Stomach smooth muscle (tissue), 2 donors: ENCODE results near the gene SLC1A7.

Experiments
- H3K27ac ChIP-seq: one replicate; pipeline ENCODE4 v1.7.0; 2013; ENCODE audit warnings: mild to moderate bottlenecking, low read length, inconsistent platforms
- H3K27me3 ChIP-seq, 2 donors: one replicate each; pipeline ENCODE4 v1.7.0; 2013; ENCODE audit warnings: low read length in 2 of 2; ENCODE audit not compliant: insufficient read depth in 2 of 2, control insufficient read depth in 1 of 2
- H3K36me3 ChIP-seq, 2 donors: one replicate each; pipeline ENCODE4 v1.7.0; 2013; ENCODE audit warnings: low read length in 2 of 2; ENCODE audit not compliant: control insufficient read depth in 2 of 2, insufficient read depth in 2 of 2
- H3K4me1 ChIP-seq: one replicate; pipeline ENCODE4 v1.7.0; 2013; ENCODE audit warnings: low read length; ENCODE audit not compliant: control insufficient read depth, insufficient read depth
- H3K4me3 ChIP-seq, 2 donors: one replicate each; pipeline ENCODE4 v1.7.0; 2013; ENCODE audit warnings: low read length in 2 of 2
- H3K9ac ChIP-seq, 2 donors: one replicate each; pipeline ENCODE4 v1.7.0; 2013; ENCODE audit warnings: low read length in 2 of 2, mild to moderate bottlenecking in 1 of 2
- H3K9me3 ChIP-seq, 2 donors: one replicate each; pipeline ENCODE4 v1.7.0; 2013; ENCODE audit warnings: low read length in 2 of 2; ENCODE audit not compliant: control insufficient read depth in 2 of 2
- donor health status: healthy.
- donor health status: Pancreatic carcinoma.

SLC1A7 gene

DNA sequence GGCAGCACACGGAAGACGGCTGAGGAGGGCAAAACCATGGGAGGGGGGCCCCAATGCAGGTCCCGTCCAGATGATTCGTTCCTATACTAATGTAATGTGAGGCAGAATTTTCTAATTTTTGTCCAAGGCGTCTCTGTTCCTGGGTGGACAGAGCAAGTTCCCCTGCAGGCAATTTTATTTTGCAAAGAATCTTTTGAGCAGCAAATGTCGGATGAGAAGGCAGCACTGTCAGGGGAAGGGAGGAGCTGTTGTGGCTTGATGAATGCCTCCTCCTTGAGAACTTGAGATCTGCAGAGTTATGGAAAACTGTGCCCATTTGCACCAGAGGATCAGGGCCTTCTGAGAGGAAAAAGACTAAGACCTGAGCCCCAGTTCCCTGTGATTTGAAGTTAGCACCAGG is 17.3 kb downstream of the SLC1A7 start:
- H3K9me3 ChIP-seq: no peaks in the 10 kb centered on the region
- no peaks in the 10 kb centered on the region for H3K36me3 ChIP-seq
- H3K4me3 ChIP-seq: no peak overlapping the region
- H3K4me1 ChIP-seq: peaks cover 66% of the 10 kb centered on the region
- no peaks in the 10 kb centered on the region for H3K27me3 ChIP-seq
- H3K9ac ChIP-seq: no peak overlapping the region
- peak overlapping the region; percentile 78 for H3K27ac ChIP-seq

DNA sequence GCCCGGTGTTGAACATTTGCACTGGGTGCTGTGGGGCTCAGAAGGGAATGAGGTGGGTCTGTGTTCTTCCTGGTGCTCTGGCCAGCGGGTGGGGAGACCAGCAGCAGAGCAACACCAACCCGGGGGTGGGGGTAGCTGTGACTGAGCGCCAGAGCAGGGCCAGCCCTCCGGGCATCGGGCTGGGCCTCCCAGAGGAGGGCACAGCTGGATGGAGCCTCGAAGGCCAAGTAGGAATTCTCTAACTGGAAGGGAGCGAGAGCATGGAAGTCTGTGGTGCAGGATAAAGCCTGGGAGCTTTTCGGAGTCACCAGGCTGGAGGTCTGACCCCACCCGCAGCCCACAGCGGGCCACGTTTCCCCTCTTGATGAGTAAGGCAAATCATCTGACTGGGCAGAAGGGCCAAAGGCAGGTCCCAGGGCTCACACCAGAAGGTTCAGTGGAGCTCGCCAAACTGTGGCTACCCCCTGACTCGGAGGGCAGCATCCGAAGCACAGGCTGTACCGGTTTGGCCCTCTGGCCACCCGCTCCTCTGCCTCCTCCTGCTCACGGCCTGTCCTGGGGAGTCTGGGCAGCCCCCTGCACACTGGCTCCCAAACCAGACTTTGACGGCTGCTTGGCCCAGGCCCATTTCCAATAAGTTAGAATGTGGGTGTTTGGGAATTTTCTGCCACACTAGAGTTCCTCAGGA is 18.8 kb downstream of the SLC1A7 start:
- peak overlapping the region in 1 of 2 donors; percentile 8 for H3K4me3 ChIP-seq
- H3K27ac ChIP-seq: peak overlapping the region; percentile 78
- H3K9me3 ChIP-seq: no peaks in the 10 kb centered on the region
- H3K27me3 ChIP-seq: no peaks in the 10 kb centered on the region
- H3K9ac ChIP-seq: peak overlapping the region in 1 of 2 donors; percentile 6
- H3K36me3 ChIP-seq: no peaks in the 10 kb centered on the region
- peaks cover 62% of the 10 kb centered on the region for H3K4me1 ChIP-seq

DNA sequence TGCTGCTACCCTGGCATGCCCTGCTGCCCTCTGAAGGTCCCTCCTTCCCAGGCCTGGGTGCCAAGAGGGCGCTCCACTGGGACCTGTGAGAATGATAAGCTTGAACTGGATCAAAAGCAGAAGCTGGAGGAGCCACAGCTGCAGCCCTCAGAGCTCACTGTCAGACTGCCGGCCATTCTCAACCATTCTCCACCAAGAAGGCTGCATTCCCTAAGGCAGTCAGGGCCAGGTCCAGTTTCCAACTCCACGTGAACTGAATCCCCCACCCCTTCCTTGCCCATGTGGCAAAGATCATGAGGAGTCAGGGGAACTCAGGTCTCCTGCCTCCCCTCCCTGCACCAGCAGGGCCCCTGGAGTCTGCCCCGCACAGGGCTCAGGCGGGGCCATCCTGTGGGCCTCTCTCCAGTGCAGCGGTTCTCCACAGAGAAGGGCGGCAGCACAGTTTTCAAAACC is 19.5 kb downstream of the SLC1A7 start:
- Histone ChIP-seq H3K9me3 (no peaks in the 10 kb centered on the region), H3K36me3 (no peaks in the 10 kb centered on the region), H3K9ac (no peak overlapping the region), H3K4me3 (peak overlapping the region in 1 of 2 donors; percentile 8), H3K4me1 (peaks cover 62% of the 10 kb centered on the region), H3K27ac (peak overlapping the region; percentile 78), H3K27me3 (no peaks in the 10 kb centered on the region)

DNA sequence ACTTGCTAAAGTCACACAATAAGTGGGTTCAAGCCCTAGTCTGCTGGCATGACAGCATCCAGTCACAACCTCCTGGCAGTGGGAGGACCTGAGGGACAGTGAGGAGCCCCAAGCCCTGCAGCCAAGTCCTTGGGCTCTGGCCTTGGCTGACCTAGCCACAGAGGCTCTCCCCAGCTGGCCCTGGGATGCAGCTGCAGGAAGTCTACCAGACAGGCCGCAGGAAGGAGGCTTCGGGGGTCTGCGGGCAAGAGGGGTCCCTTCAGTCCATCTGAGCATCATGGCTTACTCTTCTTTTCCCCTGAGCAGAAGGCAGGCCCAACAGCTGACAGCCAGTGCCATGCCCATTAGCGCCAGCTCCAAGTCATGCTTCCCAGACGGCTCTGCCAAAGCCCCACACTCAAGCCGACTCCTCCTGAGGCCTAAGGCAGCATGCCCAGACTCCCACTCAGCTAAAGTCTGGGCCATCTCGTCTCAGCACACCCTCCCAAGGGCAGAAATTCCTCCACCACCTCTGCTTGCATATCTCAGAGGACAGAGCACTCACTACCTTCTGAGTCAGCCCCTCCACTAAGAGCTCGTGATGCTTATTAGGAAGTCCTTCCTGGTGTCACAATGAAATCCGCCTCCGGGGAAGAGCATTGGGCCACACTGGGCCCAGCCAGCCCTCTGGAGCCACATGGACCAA is 20.1 kb downstream of the SLC1A7 start:
- Histone ChIP-seq H3K27me3 (no peaks in the 10 kb centered on the region), H3K36me3 (no peaks in the 10 kb centered on the region), H3K9ac (peak overlapping the region in 1 of 2 donors; percentile 13), H3K4me3 (peak overlapping the region in 1 of 2 donors; percentile 8), H3K9me3 (no peaks in the 10 kb centered on the region), H3K4me1 (peaks cover 60% of the 10 kb centered on the region), H3K27ac (peak overlapping the region; percentile 78)

DNA sequence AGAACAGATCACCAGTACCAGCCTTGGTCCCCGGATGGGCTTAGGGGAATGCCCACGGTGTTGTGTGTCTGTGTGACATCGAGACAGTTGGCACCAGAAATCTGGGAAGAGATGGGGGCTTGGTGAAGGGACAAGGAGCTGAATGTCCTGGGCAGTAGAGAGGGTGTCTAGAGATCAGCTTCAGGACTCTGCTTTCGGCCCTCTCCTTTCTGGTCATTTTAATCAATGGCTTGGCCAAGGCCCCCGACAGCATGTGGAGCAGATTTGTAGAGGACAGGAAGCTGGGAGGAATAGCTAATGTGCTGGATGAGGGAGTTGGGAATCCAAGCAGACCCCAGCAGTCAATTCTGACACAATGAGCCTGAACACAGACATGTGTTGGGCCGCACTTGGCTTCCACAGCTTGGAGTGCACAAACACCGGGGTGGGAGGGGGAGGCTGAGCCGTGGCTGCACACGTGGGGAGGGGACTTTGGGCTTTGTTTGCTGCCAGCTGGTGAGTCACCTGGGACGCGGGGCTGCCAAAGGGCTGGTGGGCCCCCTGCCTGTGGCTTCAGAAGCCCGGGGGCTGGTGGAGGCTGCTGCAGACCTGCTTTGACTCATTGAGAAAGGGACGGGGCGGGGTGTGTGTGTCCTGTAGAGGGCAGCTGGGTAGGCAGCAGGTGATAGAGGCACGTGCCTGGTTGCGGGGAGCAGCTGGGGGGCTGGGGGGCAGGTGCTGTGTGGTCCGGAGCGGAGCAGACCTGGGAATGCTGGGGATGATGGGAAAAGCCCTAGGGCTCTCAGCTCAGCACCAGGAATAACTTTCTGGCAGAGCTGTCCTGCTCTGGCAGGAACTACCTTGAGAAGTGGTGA is 20.9 kb downstream of the SLC1A7 start:
- Histone ChIP-seq H3K4me1 (peaks cover 58% of the 10 kb centered on the region), H3K9me3 (no peaks in the 10 kb centered on the region), H3K4me3 (peak overlapping the region in 1 of 2 donors; percentile 8), H3K36me3 (no peaks in the 10 kb centered on the region), H3K9ac (peak overlapping the region in 1 of 2 donors; percentile 51), H3K27me3 (no peaks in the 10 kb centered on the region), H3K27ac (peak overlapping the region; percentile 78)

DNA sequence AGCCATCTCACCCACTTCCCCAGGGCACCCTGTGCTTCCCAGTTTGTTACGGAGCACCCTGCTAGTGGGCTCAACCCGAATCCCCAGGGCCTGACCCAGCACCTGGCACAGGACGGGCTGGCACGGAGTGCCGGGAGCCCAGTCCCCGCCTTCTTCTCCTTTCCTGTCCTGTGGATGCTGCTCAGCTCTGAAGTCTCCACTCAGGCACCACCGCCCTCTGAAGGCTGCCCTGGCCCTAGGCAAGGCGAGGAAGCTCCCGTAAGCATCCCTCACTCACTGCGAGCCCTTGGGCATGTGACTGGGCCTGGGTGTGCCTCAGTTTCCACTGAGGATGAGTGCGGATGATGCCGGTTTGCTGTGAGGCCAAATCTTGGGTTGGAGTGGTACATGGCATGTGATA is 21.8 kb downstream of the SLC1A7 start:
- Histone ChIP-seq H3K27me3 (no peaks in the 10 kb centered on the region), H3K4me1 (peaks cover 54% of the 10 kb centered on the region), H3K9me3 (no peaks in the 10 kb centered on the region), H3K36me3 (no peaks in the 10 kb centered on the region), H3K27ac (no peak overlapping the region), H3K4me3 (no peak overlapping the region), H3K9ac (no peak overlapping the region)

DNA sequence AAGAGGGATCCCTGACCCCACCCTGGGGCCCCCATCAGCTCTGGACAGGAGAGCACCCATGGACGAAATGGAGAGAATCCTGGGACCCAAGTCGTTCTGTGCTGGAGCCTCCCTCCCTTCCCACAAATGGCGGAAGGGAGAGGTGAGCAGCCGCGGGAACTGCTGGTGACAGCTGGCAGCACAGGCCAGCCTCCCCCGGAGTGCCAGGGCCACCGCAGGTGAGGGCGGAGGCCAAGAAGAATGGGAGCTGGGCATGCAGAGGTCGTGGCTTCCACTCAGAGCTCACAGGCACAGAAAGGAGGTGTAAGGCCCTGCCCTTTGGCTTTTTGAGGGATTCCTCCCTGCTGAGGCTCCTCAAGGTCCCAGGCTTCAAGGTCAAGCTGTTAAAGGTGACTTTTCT is 24.6 kb downstream of the SLC1A7 start:
- H3K27me3 ChIP-seq: no peaks in the 10 kb centered on the region
- H3K4me3 ChIP-seq: no peak overlapping the region
- no peaks in the 10 kb centered on the region for H3K9me3 ChIP-seq
- no peak overlapping the region for H3K9ac ChIP-seq
- H3K4me1 ChIP-seq: peaks cover 31% of the 10 kb centered on the region
- no peaks in the 10 kb centered on the region for H3K36me3 ChIP-seq
- H3K27ac ChIP-seq: no peak overlapping the region

DNA sequence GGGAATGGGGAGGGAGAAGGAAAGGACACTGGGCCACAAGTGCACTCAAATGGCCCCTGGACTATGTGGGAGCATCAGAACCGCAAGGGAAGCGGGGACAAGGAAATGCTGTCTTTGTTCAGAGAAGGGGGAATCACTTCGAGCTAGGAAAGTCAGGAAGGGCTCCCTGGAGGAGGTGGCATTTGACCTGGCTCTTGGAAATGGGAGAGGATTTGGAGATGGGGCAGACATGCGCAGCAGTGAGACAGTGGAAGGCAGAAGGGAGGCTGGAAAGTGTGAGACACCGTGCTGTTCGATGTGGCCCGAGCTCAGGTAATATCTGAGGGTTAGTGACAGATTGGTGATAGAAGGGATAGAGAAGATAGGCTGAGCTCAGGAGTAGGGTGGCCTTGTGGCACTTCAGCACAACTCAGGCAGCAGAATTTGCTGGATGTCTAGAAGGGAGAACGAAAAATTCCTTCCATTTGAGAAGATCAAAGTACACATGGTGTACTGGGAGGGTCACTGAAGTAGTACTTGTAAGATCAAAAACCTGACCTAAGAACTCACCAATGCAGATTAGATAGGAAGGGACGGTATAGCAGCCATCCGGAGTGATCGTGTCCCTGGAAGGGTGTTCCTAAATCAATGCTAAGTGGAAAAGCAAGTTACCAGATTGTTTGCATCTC is 25.4 kb downstream of the SLC1A7 start:
- Histone ChIP-seq H3K36me3 (no peaks in the 10 kb centered on the region), H3K4me3 (no peak overlapping the region), H3K9me3 (peaks cover 3 to 4% of the 10 kb centered on the region in 2 donors), H3K27me3 (no peaks in the 10 kb centered on the region), H3K27ac (no peak overlapping the region), H3K9ac (no peak overlapping the region), H3K4me1 (peaks cover 31% of the 10 kb centered on the region)

DNA sequence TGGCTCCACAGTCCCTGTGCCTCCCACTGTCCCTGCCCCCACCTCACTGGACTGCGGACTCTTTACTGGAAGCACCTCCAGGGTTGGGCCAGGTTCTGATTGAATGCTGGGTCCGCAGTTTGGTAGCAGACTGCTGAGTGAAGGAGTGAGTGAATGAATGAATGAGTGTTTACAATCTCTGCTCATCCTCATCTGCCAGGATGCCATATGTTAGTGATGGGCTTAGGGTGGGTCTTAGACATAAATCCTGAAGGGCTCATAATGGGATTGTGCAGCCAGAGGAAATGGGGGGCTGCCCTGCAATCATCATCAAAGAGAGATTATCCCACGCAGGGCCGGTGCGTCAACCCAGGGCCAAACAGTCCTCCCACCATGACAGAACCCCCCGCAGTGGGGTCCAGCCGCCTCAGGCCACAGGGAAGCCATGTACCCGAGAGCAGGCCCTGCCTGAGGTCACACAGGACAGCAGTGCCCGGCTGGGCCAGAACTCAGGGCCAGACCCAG is 26.1 kb downstream of the SLC1A7 start:
- no peaks in the 10 kb centered on the region for H3K27me3 ChIP-seq
- no peak overlapping the region for H3K4me3 ChIP-seq
- peaks cover 3 to 6% of the 10 kb centered on the region in 2 donors for H3K9me3 ChIP-seq
- no peak overlapping the region for H3K9ac ChIP-seq
- no peaks in the 10 kb centered on the region for H3K36me3 ChIP-seq
- peaks cover 28% of the 10 kb centered on the region for H3K4me1 ChIP-seq
- H3K27ac ChIP-seq: no peak overlapping the region
